Common myeloid progenitor, CD34-positive (primary cell): ENCODE data around the gene BLOC1S3.

Experiments
- CTCF ChIA-PET: fragments of 350-600 bp; sonication (Branson Sonifier 250); formaldehyde crosslinking; loops from one replicate; lab custom pipeline; 2021; ENCODE audit warnings: antibody characterized with exemption; lab: Charles Lee
- POLR2A ChIA-PET: fragments of 350-600 bp; sonication (Branson Sonifier 250); formaldehyde crosslinking; loops from one replicate; lab custom pipeline; 2021; ENCODE audit warnings: antibody characterized with exemption; lab: Charles Lee
- DNase-seq, 3 donors: peaks; one replicate each; pipeline versions ENCODE4 v3.0.0 to v3.0.0-alpha.2; 2013
- H3K27ac ChIP-seq, 2 experiments: 1 replicate in 1 of 2; 2 replicates in 1 of 2; pipeline ENCODE4 v1.7.0; 2013; ENCODE audit warnings: inconsistent platforms in 2 of 2, low read length in 2 of 2, mild to moderate bottlenecking in 2 of 2, low read depth in 1 of 2, moderate library complexity in 1 of 2; ENCODE audit not compliant: severe bottlenecking in 2 of 2, insufficient read depth in 1 of 2, poor library complexity in 1 of 2
- H3K27me3 ChIP-seq, 5 experiments: replicated peaks in 2 of 5; 1 replicate in 3 of 5; 2 replicates in 2 of 5; pipeline versions ENCODE4 v1.6.1 to v1.7.0; 2013; ENCODE audit warnings: low read length in 4 of 5, mild to moderate bottlenecking in 2 of 5, moderate library complexity in 2 of 5, inconsistent platforms in 1 of 5; ENCODE audit not compliant: insufficient read depth in 5 of 5, control insufficient read depth in 4 of 5
- H3K36me3 ChIP-seq, 4 experiments: 1 replicate in 2 of 4; 2 replicates in 2 of 4; pipeline versions ENCODE4 v1.6.1 to v1.7.0; 2013; ENCODE audit warnings: low read length in 3 of 4, control low read depth in 1 of 4, mild to moderate bottlenecking in 1 of 4; ENCODE audit not compliant: control insufficient read depth in 4 of 4, insufficient read depth in 4 of 4
- H3K4me1 ChIP-seq, 4 experiments: 1 replicate in 3 of 4; 2 replicates in 1 of 4; pipeline versions ENCODE4 v1.6.1 to v1.7.1; 2013; ENCODE audit warnings: low read length in 3 of 4, mild to moderate bottlenecking in 3 of 4, control low read depth in 1 of 4, inconsistent platforms in 1 of 4, moderate library complexity in 1 of 4; ENCODE audit not compliant: control insufficient read depth in 4 of 4, insufficient read depth in 4 of 4; ENCODE audit errors: control extremely low read depth in 1 of 4
- H3K4me3 ChIP-seq, 7 experiments: 1 replicate in 4 of 7; 2 replicates in 3 of 7; pipeline versions ENCODE4 v1.5.1 to v1.7.0; 2013; ENCODE audit warnings: mild to moderate bottlenecking in 7 of 7, low read length in 6 of 7, moderate library complexity in 6 of 7, inconsistent platforms in 2 of 7, low read depth in 2 of 7, control low read depth in 1 of 7; ENCODE audit not compliant: insufficient read depth in 4 of 7, control insufficient read depth in 1 of 7; ENCODE audit errors: extremely low read depth in 1 of 7
- H3K9me3 ChIP-seq, 5 experiments: 1 replicate in 4 of 5; 2 replicates in 1 of 5; pipeline versions ENCODE4 v1.6.1 to v1.7.1; 2013; ENCODE audit warnings: low read length in 4 of 5, mild to moderate bottlenecking in 2 of 5, inconsistent platforms in 1 of 5, low read depth in 1 of 5, moderate library complexity in 1 of 5; ENCODE audit not compliant: control insufficient read depth in 4 of 5, insufficient read depth in 2 of 5; ENCODE audit errors: control extremely low read depth in 1 of 5
- WGBS: methylation state at CpG from one replicate; pipeline ENCODE4 v1.1.5; 2013; ENCODE audit not compliant: insufficient coverage; 5-methylcytosine and 5-hydroxymethylcytosine counted together

Gene BLOC1S3

GRCh38 chr19:45141203-45141900 is 37.2 kb upstream of the BLOC1S3 start:
- H3K4me1 ChIP-seq = peaks cover 0 to 3% (median 0%) of the 10 kb centered on the region in 4 experiments
- peaks cover 2 to 51% (median 30%) of the 10 kb centered on the region in 4 experiments for H3K36me3 ChIP-seq
- no peak for DNase-seq
- no peak overlapping the region for H3K4me3 ChIP-seq
- H3K9me3 ChIP-seq = no peaks in the 10 kb centered on the region
- H3K27ac ChIP-seq = no peak overlapping the region
- CTCF ChIA-PET = interaction anchor here (1.0 to 1.3 kb wide), 3 partner anchors 8 to 61 kb away, joined by 3 to 4 read pairs (median 4); no protein-coding TSS in a partner anchor
- H3K27me3 ChIP-seq = no peaks in the 10 kb centered on the region
- 99% methylated on average over 17 of the region's 28 CpGs for WGBS
- POLR2A ChIA-PET = no interaction called here

DNA sequence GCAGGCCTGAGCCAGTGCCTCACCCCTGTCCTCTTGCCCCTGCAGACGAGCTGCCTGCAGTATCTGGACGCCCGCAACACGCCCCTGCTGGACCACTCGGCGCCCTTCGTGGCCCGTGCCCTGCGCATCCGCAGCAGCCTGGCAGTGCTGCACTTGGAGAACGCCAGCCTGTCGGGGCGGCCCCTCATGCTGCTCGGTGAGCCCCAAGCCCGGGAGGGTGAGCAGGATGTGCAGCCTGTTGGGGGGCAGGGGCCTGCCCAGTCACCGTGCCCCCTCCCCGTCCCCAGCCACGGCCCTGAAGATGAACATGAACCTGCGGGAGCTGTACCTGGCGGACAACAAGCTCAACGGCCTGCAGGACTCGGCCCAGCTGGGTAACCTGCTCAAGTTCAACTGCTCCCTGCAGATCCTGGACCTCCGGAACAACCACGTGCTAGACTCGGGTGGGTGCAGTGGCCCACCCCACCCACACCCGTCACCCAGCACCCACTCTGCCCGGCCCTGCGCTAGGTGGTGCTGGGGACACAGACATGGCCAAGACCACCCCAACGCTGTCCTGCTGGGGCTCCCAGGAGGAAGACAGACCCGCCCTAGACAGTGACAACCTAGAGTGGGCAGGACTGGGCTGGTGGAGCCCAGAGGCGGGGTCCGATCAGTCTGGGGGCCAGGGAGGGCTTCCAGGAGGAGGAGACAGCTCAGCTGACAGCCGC is 36.4 kb upstream of the BLOC1S3 start:
- POLR2A ChIA-PET = no interaction called here
- DNase-seq = no peak
- WGBS = 96% methylated on average over 26 of the region's 33 CpGs
- H3K36me3 ChIP-seq = peaks cover 2 to 56% (median 32%) of the 10 kb centered on the region in 4 experiments
- CTCF ChIA-PET = interaction anchor here (1.2 to 1.7 kb wide), 3 partner anchors 10 to 59 kb away, joined by 3 to 5 read pairs (median 3); no protein-coding TSS in a partner anchor
- no peaks in the 10 kb centered on the region for H3K9me3 ChIP-seq
- H3K4me3 ChIP-seq = no peak overlapping the region
- H3K27me3 ChIP-seq = no peaks in the 10 kb centered on the region
- H3K4me1 ChIP-seq = no peaks in the 10 kb centered on the region
- no peak overlapping the region for H3K27ac ChIP-seq

DNA sequence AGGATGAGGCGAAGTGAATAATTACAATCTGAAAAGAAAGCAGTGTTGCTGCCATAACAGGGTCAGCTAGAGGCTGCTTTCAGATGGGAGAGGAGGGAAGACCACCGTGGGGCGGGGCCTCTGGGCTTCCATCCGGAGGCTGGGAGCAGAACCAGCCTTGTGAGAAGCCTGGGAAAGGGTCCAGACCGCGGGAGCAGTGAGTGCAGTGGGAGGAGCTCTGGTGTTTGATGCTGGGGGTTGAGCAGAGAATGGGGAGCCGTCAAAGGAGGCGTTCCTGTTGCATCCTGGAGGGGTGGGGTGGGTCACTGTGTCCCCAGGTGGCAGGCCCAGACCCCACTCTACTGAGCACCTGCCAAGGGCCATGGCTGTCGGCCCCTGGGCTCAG is 35.9 kb upstream of the BLOC1S3 start:
- Histone ChIP-seq H3K27ac (no peak overlapping the region), H3K9me3 (no peaks in the 10 kb centered on the region), H3K36me3 (peaks cover 2 to 52% (median 33%) of the 10 kb centered on the region in 4 experiments), H3K4me3 (no peak overlapping the region), H3K27me3 (no peaks in the 10 kb centered on the region), H3K4me1 (no peaks in the 10 kb centered on the region)
- ChIA-PET CTCF (interaction anchor here (1.0 to 1.7 kb wide), 4 partner anchors 9 to 58 kb away, joined by 3 to 5 read pairs (median 4); no protein-coding TSS in a partner anchor), POLR2A (no interaction called here)
- 97% methylated on average over 8 of the region's 9 CpGs for WGBS
- DNase-seq = no peak

DNA sequence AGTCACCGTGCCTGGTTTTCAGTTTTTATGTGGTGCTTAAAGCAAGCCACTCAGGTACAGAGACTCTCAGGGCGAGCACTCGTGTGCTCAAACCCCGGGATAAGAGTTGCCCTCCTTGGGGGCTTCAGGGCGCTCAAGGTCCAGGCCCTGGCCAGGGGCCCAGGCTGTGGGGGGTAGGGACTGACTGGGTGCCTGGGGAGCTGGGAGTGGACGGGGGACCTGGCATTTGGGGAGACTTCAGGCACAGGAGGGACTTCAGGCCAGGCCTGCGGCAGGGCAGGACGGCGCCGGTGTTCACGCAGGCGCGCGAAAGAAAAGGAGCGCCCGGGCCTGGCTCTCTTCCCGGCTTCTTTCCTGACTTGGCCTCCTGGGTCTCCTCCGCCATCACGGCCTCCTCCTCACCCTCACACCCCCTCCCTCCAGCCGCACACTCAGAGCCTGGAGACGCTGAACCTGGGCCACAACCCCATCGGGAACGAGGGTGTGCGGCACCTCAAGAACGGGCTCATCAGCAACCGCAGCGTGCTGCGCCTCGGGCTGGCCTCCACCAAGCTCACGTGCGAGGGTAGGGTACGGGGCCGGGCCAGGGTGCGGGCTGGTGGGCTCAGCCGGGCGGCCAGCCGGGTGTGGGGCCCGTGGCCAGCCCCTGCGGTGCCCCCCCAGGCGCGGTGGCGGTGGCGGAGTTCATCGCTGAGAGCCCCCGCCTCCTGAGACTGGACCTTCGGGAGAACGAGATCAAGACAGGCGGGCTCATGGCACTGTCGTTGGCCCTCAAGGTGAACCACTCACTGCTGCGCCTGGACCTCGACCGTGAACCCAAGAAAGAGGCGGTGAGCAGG is 33.9 kb upstream of the BLOC1S3 start:
- no peaks in the 10 kb centered on the region for H3K9me3 ChIP-seq
- H3K27me3 ChIP-seq = no peaks in the 10 kb centered on the region
- DNase-seq = no peak
- ChIA-PET POLR2A (no interaction called here), CTCF (interaction anchor here (1.0 kb wide), 1 partner anchor 21 kb away, joined by 3 read pairs; no protein-coding TSS in a partner anchor)
- no peaks in the 10 kb centered on the region for H3K4me1 ChIP-seq
- 98% methylated on average over 50 of the region's 53 CpGs for WGBS
- no peak overlapping the region for H3K4me3 ChIP-seq
- peaks cover 2 to 52% (median 33%) of the 10 kb centered on the region in 4 experiments for H3K36me3 ChIP-seq
- no peak overlapping the region for H3K27ac ChIP-seq

GRCh38 chr19:45145270-45146189 is 33.1 kb upstream of the BLOC1S3 start:
- H3K4me3 ChIP-seq = no peak overlapping the region
- H3K9me3 ChIP-seq = no peaks in the 10 kb centered on the region
- CTCF ChIA-PET = interaction anchor here (0.8 to 1.2 kb wide), 4 partner anchors 10 to 27 kb away, joined by 3 to 5 read pairs (median 3); no protein-coding TSS in a partner anchor
- no peak for DNase-seq
- no peaks in the 10 kb centered on the region for H3K4me1 ChIP-seq
- H3K36me3 ChIP-seq = peaks cover 2 to 52% (median 33%) of the 10 kb centered on the region in 4 experiments
- POLR2A ChIA-PET = no interaction called here
- no peak overlapping the region for H3K27ac ChIP-seq
- WGBS = 98% methylated on average over 40 of the region's 54 CpGs
- peaks cover 0 to 4% (median 0%) of the 10 kb centered on the region in 5 experiments for H3K27me3 ChIP-seq

DNA sequence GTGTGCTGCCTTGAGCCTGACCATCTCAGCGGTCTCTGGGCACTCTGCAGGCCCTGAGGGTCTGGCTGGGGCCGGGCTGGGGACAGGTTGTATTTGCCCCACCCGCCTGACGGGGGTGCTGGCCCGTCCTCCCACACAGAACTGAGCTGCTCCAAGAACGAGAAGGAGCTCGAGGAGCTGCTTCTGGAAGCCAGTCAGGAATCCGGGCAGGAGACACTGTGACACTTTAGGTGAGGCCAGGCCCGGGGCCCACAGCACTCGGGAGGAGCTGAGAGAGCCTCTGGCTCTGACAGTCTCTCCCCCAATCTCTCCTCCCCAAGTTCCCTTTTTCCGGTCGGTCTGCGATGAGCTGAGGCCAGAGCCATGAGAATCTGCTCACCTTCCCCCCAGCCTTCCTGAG is 32.3 kb upstream of the BLOC1S3 start:
- H3K9me3 ChIP-seq = no peaks in the 10 kb centered on the region
- no peak overlapping the region for H3K27ac ChIP-seq
- CTCF ChIA-PET = interaction anchor here (0.7 to 1.2 kb wide), 4 partner anchors 10 to 28 kb away, joined by 3 to 5 read pairs (median 3); no protein-coding TSS in a partner anchor
- no peak for DNase-seq
- no peaks in the 10 kb centered on the region for H3K4me1 ChIP-seq
- 96% methylated on average over 10 of the region's 13 CpGs for WGBS
- H3K36me3 ChIP-seq = peaks cover 2 to 44% (median 28%) of the 10 kb centered on the region in 4 experiments
- no peak overlapping the region for H3K4me3 ChIP-seq
- POLR2A ChIA-PET = no interaction called here
- peaks cover 0 to 11% (median 3%) of the 10 kb centered on the region in 5 experiments for H3K27me3 ChIP-seq
